ENCODE results near the gene ASPSCR1.
"Not testable (repeated sequence)": the region's sequence is repeated elsewhere in the genome, so short reads cannot be mapped to it uniquely, and the experiment has no call there.

ASPSCR1 gene

DNA sequence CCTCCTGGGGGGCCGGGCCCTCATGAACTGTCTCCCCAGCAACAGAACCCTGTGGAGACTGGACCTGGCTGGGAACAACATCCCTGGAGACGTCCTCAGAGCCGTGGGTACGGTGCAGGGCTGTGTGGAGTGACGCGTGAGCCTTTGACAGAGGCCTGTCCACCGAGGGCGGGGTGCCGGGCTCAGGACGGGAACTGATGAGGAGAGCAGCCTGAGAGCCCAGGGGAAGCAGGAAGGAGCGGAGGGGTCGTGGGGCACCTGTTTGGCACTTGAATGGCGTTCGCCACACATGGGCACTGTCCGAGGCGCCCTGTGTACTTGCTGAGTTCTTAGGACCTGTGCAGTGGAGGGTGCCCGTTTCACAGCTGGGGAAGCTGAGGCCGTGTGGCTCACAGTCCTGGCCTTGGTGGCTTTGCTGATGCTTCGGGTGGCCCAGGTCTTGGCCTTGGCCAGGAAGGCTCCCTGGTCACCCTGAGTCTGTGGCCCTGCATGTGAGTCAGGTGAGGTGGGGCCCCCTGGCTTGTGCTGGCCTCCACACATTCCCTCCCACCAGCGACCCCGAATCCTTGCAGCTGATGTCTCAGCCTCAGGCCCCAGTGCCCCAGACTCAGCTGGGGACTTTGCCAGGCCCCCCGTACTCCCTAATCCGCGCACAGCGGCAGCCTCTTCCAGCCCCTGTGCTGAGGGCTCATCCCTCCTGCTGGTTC, 48.1 kb downstream of the ASPSCR1 start:
- DNase-seq: no peak

DNA sequence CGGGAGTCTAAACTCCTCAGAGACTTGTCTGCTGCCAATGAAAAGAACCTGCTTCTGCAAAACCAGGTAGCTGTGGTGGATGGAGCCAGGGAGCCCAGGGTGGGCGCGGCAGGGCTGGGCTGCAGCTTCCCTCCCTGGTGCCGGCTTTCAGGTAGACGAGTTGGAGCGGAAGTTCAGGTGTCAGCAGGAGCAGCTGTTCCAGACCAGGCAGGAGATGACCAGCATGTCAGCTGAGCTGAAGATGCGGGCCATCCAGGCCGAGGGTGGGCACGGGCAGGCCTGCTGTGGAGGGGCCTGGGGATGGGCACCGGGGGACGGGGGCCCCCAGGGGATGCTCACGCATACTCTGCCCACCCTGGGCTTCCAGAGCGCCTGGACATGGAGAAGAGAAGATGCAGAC, 50.8 kb downstream of the ASPSCR1 start:
- no peak for DNase-seq

DNA sequence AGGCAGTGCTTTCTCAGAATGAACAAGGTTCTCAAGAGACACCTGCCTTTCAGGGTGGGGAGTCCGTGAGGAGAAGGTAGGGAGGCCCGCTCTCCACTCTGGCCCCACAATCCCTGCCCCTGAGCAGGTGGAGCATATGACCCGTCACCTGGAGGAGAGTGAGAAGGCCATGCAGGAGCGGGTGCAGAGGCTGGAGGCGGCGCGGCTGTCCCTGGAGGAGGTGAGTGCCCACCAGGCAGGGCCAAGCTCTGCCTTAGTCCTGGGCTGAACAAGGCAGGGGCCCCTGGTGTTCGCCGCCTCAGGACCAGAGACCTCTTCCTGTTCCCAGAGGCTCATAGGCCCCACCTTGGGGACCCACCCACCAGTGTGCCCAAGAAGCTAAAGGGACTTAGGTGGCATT, 51.5 kb downstream of the ASPSCR1 start:
- no peak for DNase-seq

DNA sequence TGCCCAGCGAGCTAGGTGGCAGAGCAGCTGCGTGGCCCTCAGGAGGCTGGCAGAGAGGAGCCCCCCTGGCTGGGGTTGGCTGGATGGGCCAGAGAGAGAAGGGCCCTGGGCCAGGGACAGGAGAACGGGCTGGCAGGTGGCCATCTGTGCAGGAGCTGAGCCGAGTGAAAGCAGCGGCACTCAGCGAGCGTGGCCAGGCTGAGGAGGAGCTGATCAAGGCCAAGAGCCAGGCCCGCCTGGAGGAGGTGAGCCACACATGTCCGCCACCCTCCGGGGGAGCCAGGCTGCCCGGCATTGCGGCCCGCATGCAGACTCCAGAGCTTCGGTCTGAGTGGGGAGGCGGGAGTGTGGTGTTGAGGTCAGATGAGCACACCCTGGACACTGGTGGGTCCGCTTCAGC, 52.0 kb downstream of the ASPSCR1 start:
- no peak for DNase-seq

DNA sequence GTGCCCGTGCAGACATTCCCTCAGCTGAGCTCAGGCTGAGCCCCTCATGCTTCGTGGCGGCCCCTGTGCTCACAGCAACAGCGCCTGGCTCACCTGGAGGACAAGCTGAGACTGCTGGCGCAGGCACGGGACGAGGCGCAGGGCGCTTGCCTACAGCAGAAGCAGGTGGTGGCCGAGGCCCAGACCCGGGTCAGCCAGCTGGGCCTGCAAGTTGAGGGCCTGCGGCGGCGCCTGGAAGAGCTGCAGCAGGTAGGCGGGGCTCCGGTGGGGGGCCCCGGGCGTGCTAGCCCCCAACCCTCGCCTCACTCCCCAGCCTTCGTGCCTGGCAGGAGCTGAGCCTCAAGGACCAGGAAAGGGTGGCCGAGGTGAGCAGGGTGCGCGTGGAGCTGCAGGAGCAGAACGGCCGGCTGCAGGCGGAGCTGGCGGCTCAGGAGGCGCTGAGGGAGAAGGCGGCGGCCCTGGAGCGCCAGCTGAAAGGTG, 52.6 kb downstream of the ASPSCR1 start:
- DNase-seq: no peak

DNA sequence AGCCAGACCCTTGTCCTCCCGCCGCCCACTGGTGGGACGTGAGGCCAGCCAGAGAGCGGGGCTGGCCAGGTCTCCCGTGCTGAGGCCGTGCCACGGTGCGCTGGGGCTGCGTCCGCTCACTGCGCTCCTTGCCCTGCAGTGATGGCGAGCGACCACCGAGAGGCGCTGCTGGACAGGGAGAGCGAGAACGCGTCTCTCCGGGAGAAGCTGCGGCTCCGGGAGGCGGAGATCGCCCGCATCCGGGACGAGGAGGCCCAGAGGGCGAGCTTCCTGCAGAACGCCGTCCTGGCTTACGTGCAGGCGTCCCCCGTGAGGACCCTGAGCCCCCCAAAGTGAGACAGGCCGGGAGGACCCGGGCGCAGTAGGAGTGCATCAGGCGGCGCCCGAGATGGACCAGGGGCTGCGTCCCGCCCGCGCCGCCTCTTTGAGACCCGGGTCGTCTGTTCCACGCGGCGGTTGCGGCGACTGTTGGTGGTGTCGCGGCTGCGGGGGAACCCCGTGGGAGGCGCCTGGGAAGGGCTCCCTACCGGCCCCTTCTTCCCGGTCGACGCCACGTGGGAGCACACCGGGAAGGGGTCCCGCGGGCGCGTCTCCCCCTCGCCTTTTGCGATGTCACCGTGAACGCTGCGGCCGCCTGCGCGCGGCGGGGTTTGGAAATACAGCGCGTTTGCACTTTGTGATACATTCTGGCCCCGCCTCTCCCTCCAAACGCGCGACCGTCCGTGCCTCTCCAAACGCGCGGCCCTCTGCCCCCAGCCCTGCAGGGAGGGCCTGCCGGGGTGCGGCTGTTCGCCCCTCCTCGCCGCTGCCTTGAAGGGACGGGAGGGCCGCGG, 53.3 kb downstream of the ASPSCR1 start:
- peak; percentile 80 for DNase-seq

DNA sequence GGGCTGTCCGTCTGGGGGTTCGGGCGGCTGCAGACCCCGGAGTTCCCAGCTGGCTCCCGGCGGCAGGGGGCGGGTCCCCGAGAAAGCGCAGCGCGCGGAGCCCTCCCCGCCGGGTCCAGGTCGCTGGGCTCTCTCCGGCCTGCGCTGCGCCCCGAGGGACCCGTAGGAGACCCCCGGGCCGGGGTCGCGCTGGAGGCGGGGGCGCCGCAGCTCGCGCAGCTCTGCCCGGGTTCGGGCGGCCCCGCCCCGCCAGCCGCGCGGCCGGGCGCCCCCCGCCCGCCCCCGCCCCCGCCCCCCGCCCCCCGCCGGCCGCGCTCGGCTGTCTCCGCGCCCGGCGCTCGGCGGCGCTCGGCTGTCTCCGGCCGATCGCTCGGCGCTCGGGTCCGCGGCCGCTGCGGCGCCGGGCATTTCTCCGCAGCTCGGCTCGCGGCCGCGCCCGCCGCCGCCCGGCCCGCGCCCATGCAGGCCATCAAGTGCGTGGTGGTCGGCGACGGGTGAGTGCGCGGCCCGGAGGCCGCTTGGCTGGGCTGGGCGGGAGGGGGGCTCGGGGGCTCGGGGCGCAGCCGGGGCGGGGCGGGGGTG, 54.0 kb downstream of the ASPSCR1 start, which contains the start of gene RAC3:
Gene RAC3, plus strand, starts transcription at position 376 of the 582 bp plus-strand sequence. Its CDS starts 84 bp downstream, at position 460.
- no peak for DNase-seq

DNA sequence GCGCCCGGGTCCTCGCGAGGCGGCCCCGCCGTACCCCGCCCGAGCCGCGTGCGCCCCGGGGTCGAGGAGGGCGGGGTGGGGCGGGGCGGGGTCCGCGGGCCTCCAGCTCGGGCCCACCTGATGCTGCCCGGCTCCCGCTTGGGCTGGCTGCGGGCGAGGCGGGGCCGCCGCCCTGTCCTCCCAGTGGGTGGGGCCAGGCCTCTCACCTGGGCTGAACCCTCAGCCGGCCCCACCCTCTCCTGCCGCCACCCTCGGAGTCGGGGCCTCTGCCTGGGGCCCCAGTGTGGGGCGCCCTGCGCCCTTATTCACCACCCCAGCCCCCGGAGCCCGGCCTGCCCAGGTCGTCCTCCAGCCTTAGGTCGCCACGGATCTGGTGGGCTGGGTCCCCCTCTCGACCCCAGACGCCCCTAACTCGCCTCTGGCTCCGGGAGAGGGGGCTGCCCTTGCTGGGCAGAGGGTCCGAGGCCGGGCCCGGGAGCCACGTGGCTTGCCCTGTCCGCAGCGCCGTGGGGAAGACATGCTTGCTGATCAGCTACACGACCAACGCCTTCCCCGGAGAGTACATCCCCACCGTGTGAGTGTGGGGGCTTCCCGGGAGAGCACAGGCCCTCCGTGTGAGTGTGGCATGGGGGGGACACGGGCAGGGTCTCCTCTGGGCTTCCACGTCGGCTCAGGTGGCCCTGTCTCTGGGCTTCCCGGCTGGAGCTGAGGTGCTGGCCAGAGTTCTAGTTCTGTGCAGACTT, 54.6 kb downstream of the ASPSCR1 start:
- DNase-seq: no peak

DNA sequence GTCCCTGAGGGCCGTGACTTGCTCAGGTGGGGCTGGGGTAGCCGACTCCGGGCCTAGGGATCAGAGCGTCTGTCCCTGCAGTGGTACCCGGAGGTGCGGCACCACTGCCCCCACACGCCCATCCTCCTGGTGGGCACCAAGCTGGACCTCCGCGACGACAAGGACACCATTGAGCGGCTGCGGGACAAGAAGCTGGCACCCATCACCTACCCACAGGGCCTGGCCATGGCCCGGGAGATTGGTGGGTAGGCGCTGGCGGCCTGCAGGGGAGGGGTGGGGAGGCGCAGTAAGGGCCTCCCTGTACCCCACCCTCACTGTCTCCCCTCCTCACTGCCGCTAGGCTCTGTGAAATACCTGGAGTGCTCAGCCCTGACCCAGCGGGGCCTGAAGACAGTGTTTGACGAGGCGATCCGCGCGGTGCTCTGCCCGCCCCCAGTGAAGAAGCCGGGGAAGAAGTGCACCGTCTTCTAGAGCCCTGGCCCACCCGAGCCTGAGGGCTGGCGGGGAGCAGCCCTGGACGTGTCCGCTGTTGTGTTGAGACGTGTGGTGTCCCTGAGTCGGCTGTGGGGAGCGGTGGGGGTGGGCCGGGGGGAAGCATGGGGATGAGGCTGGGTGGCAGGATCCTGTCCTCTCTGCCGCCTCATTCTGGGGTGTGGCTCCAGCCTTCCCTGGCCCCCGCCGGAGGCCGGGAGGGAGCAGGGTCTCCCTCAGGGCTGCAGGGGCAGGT, 56.1 kb downstream of the ASPSCR1 start:
- no peak for DNase-seq

DNA sequence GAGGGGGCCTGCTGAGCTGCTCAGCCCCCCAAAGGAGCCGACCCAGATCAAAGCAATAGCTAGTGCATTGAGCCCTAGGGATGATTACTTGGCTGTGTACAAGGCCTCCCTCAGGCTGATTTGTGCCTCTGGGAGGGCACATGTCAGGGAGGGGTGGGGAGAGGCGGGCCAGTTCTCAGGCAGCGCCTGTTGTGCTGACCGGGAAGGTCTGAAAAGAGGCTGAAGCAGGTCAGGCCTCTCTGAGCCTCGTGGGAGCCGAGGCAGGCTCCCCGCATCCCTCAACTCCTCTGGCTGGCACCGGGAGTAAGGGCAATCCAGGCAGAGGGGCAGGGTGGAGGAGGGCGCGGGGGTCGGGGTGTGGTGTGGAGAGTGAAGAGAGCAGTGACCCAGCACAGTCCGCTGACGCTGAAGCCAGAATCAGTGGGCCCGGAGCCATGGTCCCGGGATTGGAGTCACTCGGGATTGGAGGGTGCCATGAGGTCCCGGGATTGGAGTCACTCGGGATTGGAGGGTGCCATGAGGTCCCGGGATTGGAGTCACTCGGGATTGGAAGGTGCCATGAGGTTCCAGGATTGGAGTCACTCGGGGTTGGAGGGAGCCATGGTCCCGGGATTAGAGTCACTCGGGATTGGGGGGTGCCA, 57.1 kb downstream of the ASPSCR1 start:
- DNase-seq: no peak

DNA sequence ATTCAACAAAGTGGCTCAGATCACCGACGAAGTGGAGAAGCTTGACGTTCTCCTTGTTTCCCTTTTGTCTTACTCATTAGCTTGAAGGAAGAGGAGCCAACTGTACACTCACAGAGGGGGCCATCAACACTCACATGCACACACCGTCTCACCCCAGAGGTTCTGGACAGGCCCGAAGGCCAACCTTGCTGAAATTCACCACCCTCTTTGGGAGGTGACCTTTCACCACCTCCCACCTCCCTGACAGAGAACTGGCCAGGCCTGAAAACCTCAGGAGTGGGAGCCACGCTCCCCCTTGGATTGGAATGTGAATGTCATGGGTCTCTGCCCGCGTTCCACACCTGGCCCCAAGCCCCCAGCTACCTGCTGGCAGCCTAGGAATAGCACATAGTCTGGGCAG, 58.1 kb downstream of the ASPSCR1 start:
- DNase-seq: no peak

DNA sequence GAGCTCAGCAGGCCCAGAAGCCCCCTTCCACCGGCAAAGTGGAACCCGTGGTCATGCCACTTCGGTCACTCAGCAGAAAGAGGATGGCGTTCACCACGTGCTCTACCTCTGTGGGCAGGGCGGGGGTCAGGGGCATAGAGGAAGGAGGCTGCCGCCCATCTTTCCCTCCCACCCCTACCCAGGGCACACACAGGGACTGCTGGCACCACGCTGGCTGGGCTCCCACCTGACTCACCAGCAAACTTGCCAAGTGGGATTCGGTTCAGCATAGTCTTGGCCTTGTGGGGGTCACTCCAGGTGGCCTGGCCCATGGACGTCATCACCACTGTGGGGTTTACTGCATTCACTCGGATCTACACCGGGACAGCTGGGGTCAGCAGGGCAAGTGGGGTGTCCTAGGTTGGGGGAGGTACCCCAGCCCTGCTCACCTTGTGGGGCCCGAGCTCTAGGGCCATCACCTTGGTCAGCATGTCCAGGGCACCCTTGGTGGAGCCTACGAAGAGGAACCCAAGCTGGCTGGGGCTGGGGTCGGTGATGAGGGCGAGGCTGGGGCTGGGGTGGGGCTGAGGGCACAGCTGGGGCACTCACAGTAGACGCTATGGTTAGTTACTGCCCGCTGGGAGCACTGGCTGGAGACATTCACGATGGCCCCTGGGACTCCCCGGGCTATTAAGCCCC, 58.7 kb downstream of the ASPSCR1 start:
- DNase-seq: no peak

DNA sequence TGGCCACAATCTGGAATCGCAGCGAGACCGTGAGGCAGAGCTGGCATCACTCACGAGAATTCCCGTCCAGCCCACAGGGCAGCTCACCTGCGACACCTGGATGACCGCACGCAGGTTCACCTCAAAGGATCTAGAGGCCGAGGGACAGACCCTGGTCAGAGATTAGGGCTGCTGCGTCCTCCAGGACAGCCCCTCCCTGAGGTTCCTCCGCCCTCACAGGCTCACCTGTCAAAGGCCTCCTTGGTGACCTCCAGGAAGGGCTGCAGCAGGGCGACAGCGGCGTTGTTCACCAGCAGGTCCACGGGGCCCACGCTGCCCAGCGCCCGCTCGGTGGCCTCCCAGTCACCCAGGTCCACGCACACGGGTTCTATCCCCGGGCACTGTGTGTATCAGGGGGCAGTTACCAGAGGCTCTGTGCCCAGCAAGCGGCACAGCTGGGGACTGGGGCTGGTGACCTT, 59.2 kb downstream of the ASPSCR1 start:
- DNase-seq: no peak

DNA sequence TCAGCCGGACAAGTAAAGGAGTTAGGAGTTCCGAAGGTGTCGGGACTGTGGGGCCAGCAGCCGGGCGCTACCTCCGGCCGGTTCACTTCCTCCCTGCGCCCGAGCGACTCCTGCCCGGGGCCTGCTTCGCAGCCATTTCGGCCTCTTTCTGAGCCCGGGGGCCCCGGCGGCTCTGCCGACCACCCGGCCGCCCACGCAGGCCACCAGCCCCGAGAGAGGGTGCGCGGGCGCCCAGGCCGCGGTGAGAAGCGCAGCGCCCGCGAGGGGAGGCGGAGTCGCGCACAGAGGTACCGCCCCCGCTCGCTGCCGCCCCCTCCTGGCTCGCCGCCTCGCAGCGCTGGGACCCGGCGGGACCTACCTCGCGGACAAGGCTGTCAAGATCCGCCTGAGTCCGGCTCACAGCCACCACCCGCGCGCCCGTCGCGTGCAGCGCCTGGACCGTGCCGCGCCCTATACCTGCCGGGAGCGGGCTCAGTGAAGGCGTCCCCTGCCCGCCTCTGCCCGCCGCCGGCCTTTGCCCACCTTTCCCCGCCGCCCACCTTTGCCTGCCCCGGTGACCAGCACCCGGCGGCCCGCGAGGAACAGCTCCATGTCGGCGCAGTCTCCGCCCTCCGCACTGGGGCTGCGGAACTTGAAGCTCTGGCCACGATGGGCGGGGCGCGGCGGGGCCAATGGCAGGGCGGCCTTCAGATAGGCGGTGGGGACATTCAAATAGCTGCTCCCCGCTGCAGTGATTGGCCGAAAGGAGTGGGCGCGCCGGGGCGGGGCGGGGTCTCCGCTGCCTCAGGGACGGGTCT, 59.9 kb downstream of the ASPSCR1 start, which contains the start of gene DCXR:
Gene DCXR, minus strand, starts transcription at position 606 of the 797 bp plus-strand sequence. Its CDS starts 15 bp downstream, at position 591.
- peak; percentile 94 for DNase-seq

DNA sequence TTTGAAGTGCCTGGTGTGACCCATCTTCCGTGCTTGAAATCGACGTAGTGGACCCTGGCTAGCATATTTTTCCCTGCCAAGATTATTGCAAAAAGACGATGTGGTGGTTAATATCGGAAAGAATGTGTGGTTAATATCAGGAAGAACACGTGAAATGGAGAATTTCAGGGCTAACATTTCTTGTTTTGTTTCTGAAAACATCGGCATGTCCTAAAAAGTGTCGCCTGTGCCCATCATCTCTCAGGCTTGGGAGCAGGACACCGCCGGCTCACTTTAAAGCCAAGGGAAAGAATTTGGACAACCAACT, 60.4 kb downstream of the ASPSCR1 start:
- DNase-seq: no peak

DNA sequence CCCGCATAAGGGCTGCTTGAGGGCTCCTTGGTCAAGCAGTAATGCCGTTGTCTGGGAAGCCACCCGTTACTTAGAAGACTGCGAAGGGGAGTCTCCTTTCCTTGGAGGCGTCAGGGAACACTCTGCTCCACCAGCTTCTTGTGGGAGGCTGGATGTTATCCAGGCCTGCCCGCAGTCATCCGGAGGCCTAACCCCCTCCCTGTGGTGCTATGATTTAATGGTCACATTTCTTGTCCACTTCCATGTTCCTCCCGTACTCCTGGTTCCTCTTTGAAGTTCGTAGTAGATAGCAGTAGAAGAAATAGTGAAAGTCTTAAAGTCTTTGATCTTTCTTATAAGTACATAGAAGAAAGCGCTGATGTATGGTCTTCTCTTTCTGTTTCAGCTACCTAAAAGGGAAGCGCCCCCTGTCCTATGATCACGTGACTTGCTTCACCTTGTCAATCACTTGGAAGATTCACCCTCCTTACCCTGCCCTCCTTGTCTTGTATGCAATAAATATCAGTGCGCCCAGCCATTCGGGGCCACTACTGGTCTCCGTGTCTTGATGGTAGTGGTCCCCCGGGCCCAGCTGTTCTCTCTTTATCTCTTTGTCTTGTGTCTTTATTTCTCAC, 61.5 kb downstream of the ASPSCR1 start:
- DNase-seq: not testable (repeated sequence)

DNA sequence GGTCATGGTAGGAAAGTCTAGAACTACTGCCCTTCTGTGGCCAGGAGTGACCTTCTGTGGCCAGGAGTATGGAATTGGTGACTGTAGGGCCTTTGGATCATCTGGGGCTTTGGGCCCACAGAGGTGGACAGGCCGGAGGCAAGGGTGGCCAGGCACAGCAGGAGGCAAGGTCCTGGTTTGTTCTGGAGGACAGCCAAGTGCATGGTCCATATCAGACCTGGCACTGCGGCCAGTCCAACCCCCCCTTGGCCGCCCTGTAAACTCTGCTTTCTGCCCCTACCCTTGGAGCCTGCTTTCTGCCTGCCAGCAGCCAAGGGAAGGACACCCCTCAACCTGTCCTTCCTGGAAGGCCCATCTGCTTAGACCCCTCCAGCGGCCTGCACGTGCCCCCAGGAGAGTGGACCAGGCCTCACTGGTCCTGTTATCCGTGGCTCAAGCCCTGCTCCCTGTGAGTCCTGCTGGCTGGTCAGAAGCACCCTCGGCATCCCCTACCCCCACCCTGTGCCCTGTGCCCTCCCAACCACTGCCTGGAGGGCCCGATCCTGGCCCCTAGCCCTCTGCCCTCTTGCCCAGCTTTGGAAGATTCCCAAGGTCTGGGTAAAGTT, 62.4 kb downstream of the ASPSCR1 start:
- no peak for DNase-seq

DNA sequence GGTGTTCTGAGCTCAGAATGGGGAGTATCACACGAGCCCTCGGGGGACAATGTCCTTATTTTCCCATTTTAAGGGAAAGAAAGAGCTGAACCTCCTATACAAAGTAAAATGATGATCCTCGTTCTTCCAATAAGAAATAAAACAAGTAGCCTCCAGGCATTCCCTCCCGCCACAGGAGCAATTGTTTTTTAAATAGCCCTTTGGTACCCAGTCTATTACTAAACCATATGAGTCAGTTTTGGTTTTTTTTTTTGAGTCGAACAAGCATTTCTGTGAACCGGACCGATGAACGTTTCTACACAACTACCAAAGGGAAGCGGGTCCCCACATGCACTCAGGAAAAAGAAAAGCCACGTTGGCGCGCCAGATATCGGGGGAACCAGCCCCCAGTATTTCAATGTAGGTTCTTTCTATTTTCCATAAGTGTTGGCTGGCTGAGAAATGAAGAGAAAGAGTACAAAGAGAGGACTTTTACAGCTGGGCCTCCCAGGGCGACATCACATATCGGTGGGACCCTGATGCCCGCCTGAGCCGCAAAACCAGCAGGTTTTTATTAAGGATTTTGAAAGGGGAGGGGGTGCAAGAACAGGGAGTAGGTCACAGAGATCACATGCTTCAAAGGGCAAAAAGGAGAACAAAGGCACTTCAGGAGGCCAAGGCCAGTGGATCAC, 63.9 kb downstream of the ASPSCR1 start:
- DNase-seq: peak; percentile 23

DNA sequence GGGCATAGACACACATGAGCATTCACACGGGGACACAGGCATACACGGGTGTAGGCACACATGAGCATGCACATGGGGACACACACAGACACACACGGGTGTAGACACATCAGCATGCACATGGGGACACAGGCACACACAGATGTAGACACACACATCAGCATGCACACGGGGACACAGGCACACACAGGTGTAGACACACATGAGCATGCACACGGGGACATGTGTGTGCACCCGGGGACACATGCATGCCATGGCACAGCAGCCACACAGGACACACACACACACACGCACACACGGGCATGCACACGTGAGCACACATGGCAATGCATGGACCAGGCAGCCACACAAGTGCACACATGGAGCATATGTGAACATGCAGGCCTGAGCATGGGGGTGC, 65.2 kb downstream of the ASPSCR1 start:
- DNase-seq: no peak
